IMR-90 (cell line): ENCODE data around the gene ANKMY1.
A peak's percentile ranks its signal among the peaks of the same experiment; 100 is the strongest.

Source experiments
- FOS ChIP-seq: fragments of 150-350 bp; IDR thresholded peaks from 2 replicates; pipeline ENCODE4 v1.6.1; 2016; ENCODE audit warnings: low read depth, low read length
- NFE2L2 ChIP-seq: fragments of 150-350 bp; IDR thresholded peaks from 2 replicates; pipeline ENCODE4 v1.6.1; 2016; ENCODE audit warnings: low read depth, mild to moderate bottlenecking, low read length
- RAD21 ChIP-seq: IDR thresholded peaks from 2 replicates; pipeline ENCODE4 v1.6.1; 2012; ENCODE audit warnings: low read length, improper control_type of control experiment
- RFX5 ChIP-seq: IDR thresholded peaks from 2 replicates; pipeline ENCODE4 v1.8.0; 2012; ENCODE audit warnings: low read depth, mild to moderate bottlenecking, low read length, moderate library complexity
- SMC3 ChIP-seq: fragments of 150-350 bp; IDR thresholded peaks from 2 replicates; pipeline ENCODE4 v1.6.1; 2016; ENCODE audit warnings: low read depth, mild to moderate bottlenecking, antibody characterized with exemption, low read length, moderate library complexity
- TF ChIP-seq, protein P1 (sequence below): conservative IDR thresholded peaks from 2 replicates; pipeline ENCODE4 v1.5.1; 2012; ENCODE audit warnings: mild to moderate bottlenecking, low read depth, low read length, improper control_type of control experiment

DNA sequence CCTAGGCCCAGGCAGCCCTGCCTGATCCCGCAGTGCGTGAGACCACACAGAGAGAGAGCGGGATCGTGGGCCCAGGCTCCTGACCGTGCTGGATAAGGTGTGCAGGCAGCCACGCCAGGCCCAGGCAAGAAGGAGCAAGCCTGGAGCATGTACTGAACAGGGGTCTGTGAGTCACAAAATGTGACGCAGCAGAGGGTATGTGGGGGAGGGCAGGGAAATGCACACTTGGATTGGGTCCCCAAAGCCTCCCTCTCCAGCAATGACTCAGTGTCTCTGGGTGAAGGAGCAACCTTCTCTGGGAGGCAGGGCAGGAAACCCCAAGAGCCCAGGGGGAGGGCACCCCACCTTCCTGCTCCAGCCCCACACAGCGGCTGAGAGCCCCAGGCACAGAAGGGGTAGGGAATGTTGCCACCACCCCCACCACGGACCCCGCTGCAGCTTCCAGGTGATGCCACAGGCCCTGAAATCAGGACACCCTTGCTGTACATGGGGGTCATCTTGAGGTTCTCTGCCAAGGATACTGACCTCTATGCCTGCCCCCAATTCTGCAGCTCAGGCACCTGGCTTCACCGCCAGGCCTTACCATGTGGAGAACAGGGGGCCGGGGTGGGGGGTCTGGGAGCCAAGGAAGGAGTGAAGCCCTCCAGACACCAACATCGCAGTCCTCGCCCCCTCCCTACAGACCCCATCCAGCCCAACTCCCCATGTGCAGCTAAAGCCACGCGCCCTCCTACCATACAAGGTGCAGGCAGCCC, 123.6 kb downstream of the ANKMY1 start:
- TF ChIP-seq, protein P1, sequence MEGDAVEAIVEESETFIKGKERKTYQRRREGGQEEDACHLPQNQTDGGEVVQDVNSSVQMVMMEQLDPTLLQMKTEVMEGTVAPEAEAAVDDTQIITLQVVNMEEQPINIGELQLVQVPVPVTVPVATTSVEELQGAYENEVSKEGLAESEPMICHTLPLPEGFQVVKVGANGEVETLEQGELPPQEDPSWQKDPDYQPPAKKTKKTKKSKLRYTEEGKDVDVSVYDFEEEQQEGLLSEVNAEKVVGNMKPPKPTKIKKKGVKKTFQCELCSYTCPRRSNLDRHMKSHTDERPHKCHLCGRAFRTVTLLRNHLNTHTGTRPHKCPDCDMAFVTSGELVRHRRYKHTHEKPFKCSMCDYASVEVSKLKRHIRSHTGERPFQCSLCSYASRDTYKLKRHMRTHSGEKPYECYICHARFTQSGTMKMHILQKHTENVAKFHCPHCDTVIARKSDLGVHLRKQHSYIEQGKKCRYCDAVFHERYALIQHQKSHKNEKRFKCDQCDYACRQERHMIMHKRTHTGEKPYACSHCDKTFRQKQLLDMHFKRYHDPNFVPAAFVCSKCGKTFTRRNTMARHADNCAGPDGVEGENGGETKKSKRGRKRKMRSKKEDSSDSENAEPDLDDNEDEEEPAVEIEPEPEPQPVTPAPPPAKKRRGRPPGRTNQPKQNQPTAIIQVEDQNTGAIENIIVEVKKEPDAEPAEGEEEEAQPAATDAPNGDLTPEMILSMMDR = no peak
- TF ChIP-seq FOS (peak; percentile 95), SMC3 (peak; percentile 8; the same call in 1 of the 2 replicates), RFX5 (no peak), RAD21 (peak; percentile 31), NFE2L2 (peak; percentile 82)
